HG03108 (cell line): ENCODE data around the gene AZI2.

Source experiments
- ATAC-seq: cut with Tn5 transposase; IDR thresholded peaks from one replicate; pipeline ENCODE4 v1.9.1; 2021; ENCODE audit warnings: moderate library complexity; ENCODE audit not compliant: unreplicated experiment

AZI2 gene

GRCh38 chr3:28308196-28308595, 40.4 kb downstream of the AZI2 start:
- ATAC-seq, result no peak

DNA sequence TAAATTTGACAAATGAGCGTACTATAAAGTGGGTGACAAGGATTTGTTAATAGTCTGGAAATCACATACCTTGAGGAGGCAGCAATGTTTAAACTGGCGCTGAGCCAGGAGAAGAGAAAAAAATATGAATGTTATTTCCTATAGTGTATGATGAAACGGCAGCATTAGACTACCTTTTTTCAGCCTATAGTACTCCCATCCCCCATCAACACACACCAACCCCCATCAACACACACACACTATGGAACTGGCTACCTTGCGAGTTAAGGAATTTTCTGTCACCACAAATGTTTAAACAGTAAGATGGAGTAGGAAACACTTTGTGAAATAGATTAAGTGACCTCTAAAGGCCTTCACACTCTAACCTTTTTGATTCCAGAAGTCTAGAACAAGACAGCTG, 46.9 kb downstream of the AZI2 start:
- no peak for ATAC-seq

DNA sequence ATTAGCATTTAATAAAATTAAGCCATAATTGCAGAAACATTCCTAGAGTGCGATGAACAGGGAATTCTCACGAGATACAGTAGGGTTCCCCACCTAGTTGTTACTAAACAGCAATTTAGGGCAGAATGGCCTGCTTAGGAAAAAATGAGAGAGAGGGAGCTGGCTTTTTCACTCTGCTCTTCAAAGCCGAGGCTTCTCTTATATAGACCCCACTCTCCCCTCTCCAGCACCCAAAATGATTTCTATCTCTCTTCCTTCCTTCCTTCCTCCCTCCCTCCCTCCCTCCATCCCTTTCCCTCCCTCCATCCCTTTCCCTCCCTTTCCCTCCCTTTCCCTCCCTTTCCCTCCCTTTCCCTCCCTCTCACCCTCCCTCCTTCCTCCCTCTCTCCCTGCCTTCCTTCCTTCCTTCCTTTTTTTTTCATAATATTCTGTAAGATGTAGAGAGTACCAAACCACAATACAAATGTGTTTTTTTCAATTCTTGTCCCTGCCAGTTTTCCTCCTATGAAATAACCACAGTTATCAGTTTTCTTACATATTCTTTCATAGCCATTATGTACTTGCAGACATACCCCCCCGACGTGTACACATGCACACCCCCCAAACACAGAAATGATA, 48.2 kb downstream of the AZI2 start:
- no peak for ATAC-seq

DNA sequence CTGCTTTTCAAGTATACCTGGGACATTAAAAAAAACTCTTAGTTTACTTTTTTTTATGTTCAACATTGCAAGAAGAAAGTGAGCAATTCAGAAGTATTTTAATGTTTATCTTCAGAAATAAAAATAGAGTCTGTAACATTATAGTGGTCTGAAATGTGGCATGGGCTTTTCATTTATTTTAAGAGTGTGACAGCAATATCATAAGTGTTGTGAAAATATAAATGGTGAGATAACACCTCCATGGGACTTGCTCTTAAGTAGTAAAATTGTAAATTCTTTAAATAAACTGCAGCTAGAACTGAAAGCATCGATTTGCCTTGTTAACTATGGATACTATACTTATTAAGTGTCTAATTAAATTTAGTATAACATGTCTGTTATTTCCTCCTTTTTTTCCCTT, 48.9 kb downstream of the AZI2 start:
- ATAC-seq, result no peak

- no peak for ATAC-seq
These were observed 52.6 kb downstream of the AZI2 start for GRCh38 chr3:28295898-28296490.

- no peak for ATAC-seq
These were observed 53.8 kb downstream of the AZI2 start for GRCh38 chr3:28294667-28295413.

DNA sequence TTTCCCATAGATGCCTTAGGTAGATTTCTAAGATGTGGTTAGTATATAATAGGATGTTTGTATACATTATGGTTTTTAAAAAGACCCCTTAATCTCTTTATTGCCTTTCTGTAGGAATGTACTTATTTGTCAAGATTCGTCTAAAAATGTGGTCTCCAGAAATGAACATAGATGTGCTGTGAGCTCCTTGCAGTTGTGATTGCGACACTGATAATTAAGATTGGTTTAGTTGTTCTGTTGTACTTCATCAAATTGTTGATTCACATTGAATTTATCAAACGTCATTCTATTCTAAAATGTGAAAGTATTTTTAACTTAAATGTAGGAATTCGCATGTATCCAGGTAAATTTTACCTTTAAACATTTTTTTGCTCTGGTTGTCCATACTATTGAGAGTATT, 56.0 kb downstream of the AZI2 start:
- no peak for ATAC-seq

DNA sequence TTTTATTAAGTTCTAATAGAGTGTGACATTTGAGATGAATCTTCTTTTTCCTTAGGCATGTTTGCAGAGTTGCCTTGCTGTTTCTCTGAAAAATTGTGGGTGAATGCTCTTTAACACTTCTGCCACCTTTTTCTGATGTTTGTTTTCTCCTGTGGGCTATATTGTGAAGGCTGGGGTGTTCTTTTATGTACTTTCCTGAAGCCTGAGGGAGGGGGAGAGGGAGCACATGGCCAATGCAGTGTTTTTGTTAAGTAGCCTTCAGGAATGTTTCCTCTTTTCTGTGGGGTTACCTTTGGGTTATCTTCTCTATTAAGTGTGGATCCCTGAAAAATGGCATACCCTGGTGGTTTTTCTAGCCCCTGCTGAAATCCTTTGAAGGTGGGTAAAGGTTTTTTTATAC, 57.0 kb downstream of the AZI2 start:
- no peak for ATAC-seq

DNA sequence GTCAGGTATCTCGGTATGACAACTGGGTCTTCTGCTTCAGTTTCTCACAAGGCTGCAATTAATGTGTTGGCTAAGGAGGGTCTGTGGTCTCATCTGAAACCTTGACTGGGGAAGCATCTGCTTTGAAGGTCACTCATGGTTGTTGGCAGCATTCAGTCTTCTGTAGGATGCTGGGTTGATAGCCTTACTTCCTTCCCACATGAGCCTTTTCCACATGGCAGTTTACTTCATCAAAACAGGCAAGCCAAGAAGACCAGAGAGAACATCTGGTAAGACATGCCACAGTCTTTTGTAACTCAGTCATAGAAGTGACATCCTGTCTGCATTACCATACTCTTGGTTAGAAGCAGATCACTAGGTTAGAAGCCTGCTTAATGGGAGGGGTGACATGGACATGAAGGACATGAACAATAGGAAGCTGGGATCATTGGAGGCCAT, 57.7 kb downstream of the AZI2 start:
- no peak for ATAC-seq

DNA sequence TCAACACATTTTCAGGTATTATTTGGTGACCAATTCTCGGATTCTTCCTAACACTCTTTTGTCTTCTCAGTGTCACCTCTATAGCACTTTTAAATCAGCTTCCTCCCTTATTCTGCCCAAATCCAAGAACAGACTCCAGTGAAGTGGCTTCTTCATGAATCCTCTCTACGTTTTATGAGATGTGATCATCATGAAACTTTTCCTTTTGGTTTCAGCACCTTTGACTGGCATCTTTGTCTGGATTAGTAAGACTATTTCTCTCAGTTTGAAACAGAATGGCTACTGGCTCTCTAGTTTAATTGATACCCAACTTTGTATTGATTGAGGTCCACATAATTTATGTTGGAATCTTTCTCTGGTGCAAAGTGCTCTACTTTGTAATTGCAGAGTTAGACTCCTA, 61.6 kb downstream of the AZI2 start:
- no peak for ATAC-seq

DNA sequence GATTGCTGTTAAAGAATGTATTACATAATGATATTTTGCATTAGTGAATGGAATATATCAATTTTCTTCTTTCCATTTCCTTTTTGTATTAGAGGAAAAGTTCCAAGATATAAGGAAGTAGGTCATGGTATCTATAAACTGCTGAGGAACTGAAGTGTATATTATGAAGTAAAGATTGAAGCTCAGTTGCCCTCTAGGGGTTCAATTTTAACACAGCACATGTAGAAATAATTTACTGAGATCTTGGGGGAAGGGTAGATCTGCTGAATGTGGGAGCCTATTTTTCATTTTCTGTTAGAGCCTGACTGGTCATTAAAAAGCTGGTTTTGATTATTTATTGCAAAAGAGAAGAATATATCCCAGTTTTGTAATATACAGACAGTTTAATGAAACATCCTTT, 62.0 kb downstream of the AZI2 start:
- peak; percentile 92 for ATAC-seq

DNA sequence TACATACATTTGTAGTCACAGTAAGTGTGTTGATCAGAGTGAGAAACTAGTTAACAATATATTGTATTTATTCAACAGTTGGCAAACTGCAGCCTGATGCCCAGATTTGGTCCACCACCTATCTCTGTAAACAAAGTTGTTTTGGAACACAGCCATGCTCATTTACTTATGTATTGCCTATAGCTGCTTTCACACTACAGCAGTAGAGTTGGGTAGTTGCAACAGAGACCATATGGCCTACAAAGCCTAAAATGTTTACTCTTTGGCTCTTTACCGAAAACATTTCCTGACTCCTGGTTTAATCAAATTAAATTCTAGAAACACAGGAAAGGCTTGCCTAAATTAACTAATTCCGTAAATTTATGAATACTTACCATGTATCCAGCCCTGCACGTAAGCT, 67.8 kb downstream of the AZI2 start:
- ATAC-seq, result no peak

DNA sequence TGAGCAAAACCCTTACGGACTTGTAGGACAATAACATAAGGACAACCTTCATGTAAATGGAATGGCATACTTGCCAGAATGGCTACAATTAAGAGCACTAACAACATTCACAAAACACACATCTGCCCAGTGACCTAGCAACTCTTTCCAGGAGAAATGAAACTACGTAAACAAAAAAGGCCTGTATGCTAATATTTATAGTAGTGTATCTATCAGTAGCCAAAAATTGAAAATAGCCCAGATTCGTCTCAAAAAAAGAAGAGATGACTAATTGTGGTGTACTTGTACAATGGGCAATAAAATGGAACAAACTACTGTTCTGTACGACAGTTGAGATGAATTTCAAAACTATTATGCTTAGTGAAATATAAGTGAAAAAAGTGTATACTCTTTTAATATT, 68.9 kb downstream of the AZI2 start:
- no peak for ATAC-seq

- no peak for ATAC-seq
These were observed 69.7 kb downstream of the AZI2 start for GRCh38 chr3:28278918-28279317.

DNA sequence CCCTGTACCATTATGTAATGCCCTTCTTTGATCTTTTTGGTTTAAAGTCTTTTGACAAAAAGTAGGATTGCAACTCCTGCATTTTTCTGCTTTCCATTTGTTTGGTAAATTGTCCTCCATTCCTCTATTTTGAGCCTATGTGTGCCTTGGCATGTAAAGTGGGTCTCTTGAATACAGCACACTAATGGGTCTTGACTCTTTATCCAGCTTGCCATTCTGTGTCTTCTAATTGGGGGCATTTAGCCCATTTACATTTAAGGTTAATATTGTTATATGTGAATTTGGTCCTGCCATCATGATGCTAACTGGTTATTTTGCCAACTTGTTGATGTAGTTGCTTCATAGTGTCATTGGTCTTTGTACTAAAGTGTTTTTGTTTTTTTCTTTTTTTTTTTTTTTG, 74.8 kb downstream of the AZI2 start:
- no peak for ATAC-seq
